Smooth muscle cell (in vitro differentiated cells): ENCODE results near the gene INAFM2. TPM values are rescaled to one million over a fixed set of nuclear protein-coding genes. Genes with fewer than 3 reads are reported as not detected.

Source experiments
- DNase-seq: peaks from one replicate; lab custom pipeline; 2025; ENCODE audit not compliant: unreplicated experiment; lab: John Stamatoyannopoulos, UW
- H2AFZ ChIP-seq: fragments of 200-600 bp; sonication (generic); 2 replicates; pipeline ENCODE4 v1.6.0; 2016; ENCODE audit warnings: antibody characterized with exemption, low read depth, mild to moderate bottlenecking
- H3F3A ChIP-seq: fragments of 200-600 bp; sonication (generic); 2 replicates; pipeline ENCODE4 v1.6.0; 2017; ENCODE audit warnings: antibody characterized with exemption, low read depth
- H3K27ac ChIP-seq: fragments of 200-600 bp; sonication (generic); 2 replicates; pipeline ENCODE4 v1.5.1; 2016; ENCODE audit warnings: low read depth, mild to moderate bottlenecking
- H3K27me3 ChIP-seq: fragments of 200-600 bp; sonication (generic); 2 replicates; pipeline ENCODE4 v1.6.1; 2016; ENCODE audit warnings: low read depth, mild to moderate bottlenecking
- H3K36me3 ChIP-seq: fragments of 200-600 bp; sonication (generic); 2 replicates; pipeline ENCODE4 v1.5.1; 2016; ENCODE audit warnings: low read depth
- H3K4me1 ChIP-seq: fragments of 200-600 bp; sonication (generic); 2 replicates; pipeline ENCODE4 v1.5.1; 2016; ENCODE audit warnings: low read depth
- H3K4me2 ChIP-seq: fragments of 200-600 bp; sonication (generic); 2 replicates; pipeline ENCODE4 v1.6.0; 2016; ENCODE audit warnings: mild to moderate bottlenecking
- H3K4me3 ChIP-seq: fragments of 200-600 bp; sonication (generic); 2 replicates; pipeline ENCODE4 v1.5.1; 2016; ENCODE audit warnings: mild to moderate bottlenecking
- H3K79me2 ChIP-seq: fragments of 200-600 bp; sonication (generic); 2 replicates; pipeline ENCODE4 v1.6.0; 2016; ENCODE audit warnings: low read depth, mild to moderate bottlenecking
- H3K9ac ChIP-seq: fragments of 200-600 bp; sonication (generic); 2 replicates; pipeline ENCODE4 v1.6.0; 2016; ENCODE audit warnings: low read depth
- H3K9me3 ChIP-seq: fragments of 200-600 bp; sonication (generic); replicated peaks from 2 replicates; pipeline ENCODE4 v1.5.1; 2016; ENCODE audit warnings: low read depth
- H4K20me1 ChIP-seq: fragments of 200-600 bp; sonication (generic); 2 replicates; pipeline ENCODE4 v1.6.0; 2016; ENCODE audit warnings: low read depth
- WGBS: methylation state at CpG from one replicate; pipeline ENCODE4 v1.1.7; 2016; ENCODE audit warnings: low lambda C conversion rate; 5-methylcytosine and 5-hydroxymethylcytosine counted together
- polyA plus RNA-seq: library from polyadenylated mRNA; unstranded; fragments of >200 nt; fragmentation: Nextera tagmentation; extraction: Ambion mirVana; gene quantifications from 2 replicates; pipeline ENCODE4 v1.2.1, GENCODE V29; 2016
- total RNA-seq: library from RNA; depleted of rRNA; stranded (reverse); fragments of >200 nt; gene quantifications from 2 replicates; pipeline ENCODE4 v1.2.3, GENCODE V29; 2014
- TF ChIP-seq, protein P1 (sequence below): fragments of 200-600 bp; sonication (generic); IDR thresholded peaks from 2 replicates; pipeline ENCODE4 v1.5.1; 2017; ENCODE audit warnings: borderline replicate concordance, mild to moderate bottlenecking, antibody characterized with exemption; ENCODE audit not compliant: insufficient read depth, poor library complexity, severe bottlenecking

Gene INAFM2
- total and polyA plus RNA-seq, 2 experiments from 2014 or later, result 23.9 to 28.1 TPM

DNA sequence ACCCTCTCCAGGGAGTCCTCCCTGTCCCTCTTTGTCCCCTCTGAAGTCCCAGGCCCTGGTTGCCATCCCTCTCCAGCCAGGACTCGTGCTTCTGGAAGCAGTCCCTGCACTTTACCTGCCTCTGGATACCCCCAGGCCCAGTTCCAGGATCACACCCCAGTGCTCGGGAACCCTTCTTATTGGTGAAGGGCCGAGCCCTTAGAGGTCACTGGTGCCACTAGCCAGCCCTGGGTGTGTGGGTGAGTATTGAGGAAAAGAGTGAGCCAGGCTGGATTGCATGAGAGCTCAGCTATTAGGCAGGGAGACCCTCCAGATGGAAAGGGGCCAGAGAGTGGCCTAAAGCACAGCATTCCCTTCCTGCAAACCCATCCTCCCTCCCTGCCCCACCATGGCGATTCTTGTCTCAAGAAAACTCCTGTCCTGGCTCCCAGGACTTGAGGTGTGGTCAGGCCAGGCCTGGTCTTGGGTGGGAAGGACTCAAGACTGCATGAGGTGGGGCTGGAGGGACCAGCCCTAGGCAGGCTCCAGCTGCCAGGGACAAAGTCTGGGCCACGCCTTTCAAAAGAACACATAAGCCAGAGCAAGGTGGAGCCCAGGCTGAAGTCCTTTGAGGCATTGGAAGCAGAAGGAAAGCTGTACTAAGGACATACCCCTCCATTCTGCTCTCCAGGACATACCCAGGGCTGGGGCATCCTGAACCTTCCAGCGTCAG is 22.5 kb downstream of the INAFM2 start:
- Histone ChIP-seq H3K27me3 (no peaks in the 10 kb centered on the region), H3K4me1 (peaks cover 13% of the 10 kb centered on the region), H2AFZ (no peak overlapping the region), H3K27ac (no peak overlapping the region), H3K4me3 (no peak overlapping the region), H4K20me1 (no peaks in the 10 kb centered on the region), H3K36me3 (no peaks in the 10 kb centered on the region), H3K79me2 (no peaks in the 10 kb centered on the region), H3K9me3 (no peaks in the 10 kb centered on the region), H3K9ac (no peak overlapping the region), H3F3A (peaks cover 24% of the 10 kb centered on the region), H3K4me2 (no peak overlapping the region)
- DNase-seq, result no peak
- TF ChIP-seq, protein P1, sequence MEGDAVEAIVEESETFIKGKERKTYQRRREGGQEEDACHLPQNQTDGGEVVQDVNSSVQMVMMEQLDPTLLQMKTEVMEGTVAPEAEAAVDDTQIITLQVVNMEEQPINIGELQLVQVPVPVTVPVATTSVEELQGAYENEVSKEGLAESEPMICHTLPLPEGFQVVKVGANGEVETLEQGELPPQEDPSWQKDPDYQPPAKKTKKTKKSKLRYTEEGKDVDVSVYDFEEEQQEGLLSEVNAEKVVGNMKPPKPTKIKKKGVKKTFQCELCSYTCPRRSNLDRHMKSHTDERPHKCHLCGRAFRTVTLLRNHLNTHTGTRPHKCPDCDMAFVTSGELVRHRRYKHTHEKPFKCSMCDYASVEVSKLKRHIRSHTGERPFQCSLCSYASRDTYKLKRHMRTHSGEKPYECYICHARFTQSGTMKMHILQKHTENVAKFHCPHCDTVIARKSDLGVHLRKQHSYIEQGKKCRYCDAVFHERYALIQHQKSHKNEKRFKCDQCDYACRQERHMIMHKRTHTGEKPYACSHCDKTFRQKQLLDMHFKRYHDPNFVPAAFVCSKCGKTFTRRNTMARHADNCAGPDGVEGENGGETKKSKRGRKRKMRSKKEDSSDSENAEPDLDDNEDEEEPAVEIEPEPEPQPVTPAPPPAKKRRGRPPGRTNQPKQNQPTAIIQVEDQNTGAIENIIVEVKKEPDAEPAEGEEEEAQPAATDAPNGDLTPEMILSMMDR, result no peak
- WGBS, result 91% methylated on average over 6 of the region's 6 CpGs

DNA sequence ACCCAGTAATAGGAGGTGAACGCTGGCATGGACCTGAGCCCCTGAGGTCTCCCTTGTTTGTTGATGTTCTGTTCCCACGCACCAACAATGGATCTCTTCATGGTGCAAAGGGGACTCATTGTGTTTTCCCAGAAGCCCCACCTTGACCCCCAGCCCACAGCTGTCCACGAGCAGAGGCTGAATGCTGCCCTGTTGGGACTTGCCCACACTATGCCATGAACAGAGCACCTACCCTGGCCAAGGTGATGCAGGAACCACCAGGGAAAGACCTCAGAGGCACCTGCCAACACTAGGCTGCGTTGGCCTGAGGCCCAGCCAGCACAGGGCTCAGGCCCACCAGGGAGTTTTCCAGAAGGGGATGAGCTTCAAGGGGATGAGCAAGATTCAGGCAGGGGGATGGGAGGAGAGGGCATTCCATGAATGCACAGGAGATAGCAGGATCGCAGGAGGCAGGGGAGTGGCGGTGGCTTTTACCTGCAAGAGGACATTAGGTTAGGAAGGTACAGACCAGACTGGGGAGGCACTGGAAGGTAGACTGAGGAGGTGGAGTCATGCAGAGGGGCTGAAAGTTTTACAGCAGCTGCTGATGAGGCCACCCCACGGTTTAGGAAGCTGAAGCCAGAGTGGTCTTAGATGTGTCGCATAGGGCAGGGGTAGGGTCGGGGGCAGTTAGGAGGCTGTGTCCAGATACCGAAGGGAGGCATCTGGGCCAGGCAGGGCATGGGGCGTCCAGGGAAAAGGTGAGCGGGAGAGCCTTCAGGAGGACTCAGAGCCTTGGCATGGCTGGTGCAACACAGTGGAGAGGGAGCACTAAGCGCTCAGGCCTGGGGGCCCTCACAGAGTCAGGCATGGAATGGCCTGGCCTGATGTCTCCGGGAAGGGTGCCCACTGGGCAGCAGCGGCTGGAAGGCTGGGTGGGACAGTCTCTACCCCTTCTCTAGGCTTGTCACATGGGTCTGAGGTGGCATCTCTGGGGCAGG is 23.4 kb downstream of the INAFM2 start:
- TF ChIP-seq, protein P1, result no peak
- Histone ChIP-seq H3K27me3 (no peaks in the 10 kb centered on the region), H3K36me3 (no peaks in the 10 kb centered on the region), H3K27ac (no peak overlapping the region), H3K9ac (no peak overlapping the region), H2AFZ (no peak overlapping the region), H3K9me3 (no peaks in the 10 kb centered on the region), H3K79me2 (no peaks in the 10 kb centered on the region), H4K20me1 (no peaks in the 10 kb centered on the region), H3K4me2 (no peak overlapping the region), H3K4me1 (peaks cover 9% of the 10 kb centered on the region), H3F3A (peaks cover 16% of the 10 kb centered on the region), H3K4me3 (no peak overlapping the region)
- DNase-seq, result no peak
- WGBS, result 88% methylated on average over 15 of the region's 15 CpGs

DNA sequence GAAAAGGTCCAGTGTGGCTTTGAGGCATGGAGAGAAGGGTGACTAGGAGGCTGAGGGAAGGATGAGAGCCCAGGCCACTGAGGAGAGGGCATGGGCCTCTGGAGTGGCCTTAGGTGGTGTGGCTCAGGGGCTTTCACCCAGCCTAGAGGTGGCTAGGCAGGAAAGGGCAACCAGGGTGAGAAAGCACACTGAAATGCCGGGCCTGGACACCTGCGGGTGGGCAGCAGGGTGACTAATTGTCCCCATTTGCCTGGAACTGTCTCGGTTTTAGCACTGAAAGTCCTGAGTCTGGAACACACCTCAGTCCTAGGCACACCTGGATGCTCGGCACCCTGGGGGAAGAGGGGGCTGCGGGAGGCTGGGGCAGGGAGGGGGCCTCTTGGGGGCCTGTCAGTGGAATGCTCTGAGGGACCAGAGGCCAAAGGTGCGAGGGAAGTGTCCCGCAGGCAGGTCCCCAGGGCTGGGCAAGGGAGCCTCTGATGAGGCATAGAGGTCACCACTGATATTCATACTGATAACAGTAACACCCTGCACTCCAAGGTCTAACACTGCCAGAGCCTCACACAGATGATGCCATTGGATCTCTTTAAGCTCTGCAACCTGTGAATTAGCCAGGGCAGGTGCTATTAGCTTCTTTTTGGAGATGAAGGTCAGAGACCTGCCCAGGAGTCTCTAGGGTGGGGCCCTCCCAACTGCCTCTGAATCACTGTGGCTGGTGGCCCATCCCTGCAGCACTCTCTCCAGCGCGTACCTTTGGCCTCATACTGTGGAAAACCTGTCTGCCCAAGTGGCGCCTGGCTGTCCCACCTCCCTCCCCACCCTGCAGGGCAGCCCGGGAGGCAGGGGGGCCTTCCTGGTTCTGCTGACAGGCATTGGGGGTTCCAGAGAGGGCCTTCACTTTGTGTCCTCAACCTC is 24.3 kb downstream of the INAFM2 start:
- H3K4me2 ChIP-seq, result no peak overlapping the region
- no peaks in the 10 kb centered on the region for H3K27me3 ChIP-seq
- no peaks in the 10 kb centered on the region for H3K79me2 ChIP-seq
- peaks cover 8% of the 10 kb centered on the region for H3F3A ChIP-seq
- TF ChIP-seq, protein P1, result no peak
- H4K20me1 ChIP-seq, result no peaks in the 10 kb centered on the region
- 86% methylated on average over 11 of the region's 11 CpGs for WGBS
- H3K36me3 ChIP-seq, result no peaks in the 10 kb centered on the region
- no peak for DNase-seq
- no peak overlapping the region for H3K4me3 ChIP-seq
- H3K4me1 ChIP-seq, result peaks cover 9% of the 10 kb centered on the region
- no peaks in the 10 kb centered on the region for H3K9me3 ChIP-seq
- H3K9ac ChIP-seq, result no peak overlapping the region
- no peak overlapping the region for H3K27ac ChIP-seq
- no peak overlapping the region for H2AFZ ChIP-seq
